ENCODE data around the gene PTH2. TPM values are rescaled to one million over a fixed set of nuclear protein-coding genes. Genes with fewer than 3 reads are reported as not detected.
"Not testable (repeated sequence)": the region's sequence is repeated elsewhere in the genome, so short reads cannot be mapped to it uniquely, and the experiment has no call there.

Gene PTH2
- total and polyA plus RNA-seq, 2 experiments from 2014 or later, result not detected

GRCh38 chr19:49465371-49465770, 42.1 kb upstream of the PTH2 start:
- Histone ChIP-seq H3K4me2 (no peak overlapping the region), H3K79me2 (no peaks in the 10 kb centered on the region), H3K27ac (no peak overlapping the region), H3K27me3 (no peaks in the 10 kb centered on the region), H4K20me1 (ENCODE audit: insufficient read depth, poor library complexity, severe bottlenecking) (no peaks in the 10 kb centered on the region), H3K9me3 (ENCODE audit: low read depth) (no peaks in the 10 kb centered on the region), H3K4me1 (ENCODE audit: insufficient read depth) (no peaks in the 10 kb centered on the region), H3K9me2 (replicated peaks; ENCODE audit: insufficient read depth) (no peaks in the 10 kb centered on the region), H3K36me3 (replicated peaks; ENCODE audit: insufficient read depth, low read depth) (no peaks in the 10 kb centered on the region), H2AFZ (no peak overlapping the region), H3K4me3 (no peak overlapping the region)
- TF ChIP-seq, protein P1, sequence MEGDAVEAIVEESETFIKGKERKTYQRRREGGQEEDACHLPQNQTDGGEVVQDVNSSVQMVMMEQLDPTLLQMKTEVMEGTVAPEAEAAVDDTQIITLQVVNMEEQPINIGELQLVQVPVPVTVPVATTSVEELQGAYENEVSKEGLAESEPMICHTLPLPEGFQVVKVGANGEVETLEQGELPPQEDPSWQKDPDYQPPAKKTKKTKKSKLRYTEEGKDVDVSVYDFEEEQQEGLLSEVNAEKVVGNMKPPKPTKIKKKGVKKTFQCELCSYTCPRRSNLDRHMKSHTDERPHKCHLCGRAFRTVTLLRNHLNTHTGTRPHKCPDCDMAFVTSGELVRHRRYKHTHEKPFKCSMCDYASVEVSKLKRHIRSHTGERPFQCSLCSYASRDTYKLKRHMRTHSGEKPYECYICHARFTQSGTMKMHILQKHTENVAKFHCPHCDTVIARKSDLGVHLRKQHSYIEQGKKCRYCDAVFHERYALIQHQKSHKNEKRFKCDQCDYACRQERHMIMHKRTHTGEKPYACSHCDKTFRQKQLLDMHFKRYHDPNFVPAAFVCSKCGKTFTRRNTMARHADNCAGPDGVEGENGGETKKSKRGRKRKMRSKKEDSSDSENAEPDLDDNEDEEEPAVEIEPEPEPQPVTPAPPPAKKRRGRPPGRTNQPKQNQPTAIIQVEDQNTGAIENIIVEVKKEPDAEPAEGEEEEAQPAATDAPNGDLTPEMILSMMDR (IDR thresholded peaks at IDR 0.05; ENCODE audit: poor library complexity), result no peak
- TF ChIP-seq EZH2 (IDR thresholded peaks at IDR 0.05; ENCODE audit: borderline replicate concordance), result no peak
- TF ChIP-seq EZH2phosphoT487 (IDR thresholded peaks at IDR 0.05; ENCODE audit: low read depth, severe bottlenecking, unreplicated experiment), result no peak
- WGBS (ENCODE audit: low lambda C conversion rate, missing lambda C conversion rate), result 98% methylated on average over 3 of the region's 3 CpGs
- DNase-seq (ENCODE audit: low spot score), result no peak

- Histone ChIP-seq H3K27me3 (no peaks in the 10 kb centered on the region), H4K20me1 (ENCODE audit: insufficient read depth, poor library complexity, severe bottlenecking) (no peaks in the 10 kb centered on the region), H3K4me1 (ENCODE audit: insufficient read depth) (no peaks in the 10 kb centered on the region), H3K27ac (no peak overlapping the region), H3K4me2 (no peak overlapping the region), H3K4me3 (no peak overlapping the region), H2AFZ (no peak overlapping the region), H3K9me2 (replicated peaks; ENCODE audit: insufficient read depth) (no peaks in the 10 kb centered on the region), H3K9me3 (ENCODE audit: low read depth) (no peaks in the 10 kb centered on the region), H3K36me3 (replicated peaks; ENCODE audit: insufficient read depth, low read depth) (peaks cover 2% of the 10 kb centered on the region), H3K79me2 (no peaks in the 10 kb centered on the region)
- no peak for TF ChIP-seq EZH2phosphoT487 (IDR thresholded peaks at IDR 0.05; ENCODE audit: low read depth, severe bottlenecking, unreplicated experiment)
- 96% methylated on average over 33 of the region's 39 CpGs for WGBS (ENCODE audit: low lambda C conversion rate, missing lambda C conversion rate)
- DNase-seq (ENCODE audit: low spot score), result no peak
Measured at GRCh38 chr19:49463960-49464740, 40.9 kb upstream of the PTH2 start.

DNA sequence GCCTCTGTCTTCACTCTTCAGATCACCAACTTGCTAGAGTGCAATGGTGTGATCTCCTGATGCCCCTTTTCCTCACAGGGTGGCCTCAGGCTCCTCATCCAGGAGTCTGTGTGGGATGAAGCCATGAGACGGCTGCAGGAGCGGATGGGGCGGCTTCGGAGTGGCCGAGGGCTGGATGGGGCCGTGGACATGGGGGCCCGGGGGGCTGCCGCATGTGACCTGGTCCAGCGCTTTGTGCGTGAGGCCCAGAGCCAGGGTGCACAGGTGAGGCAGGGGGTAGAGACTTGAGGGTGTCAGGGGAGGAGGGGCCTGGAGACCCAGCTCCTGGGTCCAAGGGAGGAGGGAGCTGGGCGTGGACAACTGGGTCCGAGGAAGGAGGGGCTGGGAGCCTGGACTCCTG, 39.3 kb upstream of the PTH2 start:
- DNase-seq (ENCODE audit: low spot score), result no peak
- Histone ChIP-seq H3K4me1 (ENCODE audit: insufficient read depth) (no peaks in the 10 kb centered on the region), H3K4me3 (no peak overlapping the region), H4K20me1 (ENCODE audit: insufficient read depth, poor library complexity, severe bottlenecking) (no peaks in the 10 kb centered on the region), H3K9me2 (replicated peaks; ENCODE audit: insufficient read depth) (no peaks in the 10 kb centered on the region), H3K36me3 (replicated peaks; ENCODE audit: insufficient read depth, low read depth) (peaks cover 2% of the 10 kb centered on the region), H2AFZ (no peak overlapping the region), H3K9me3 (ENCODE audit: low read depth) (no peaks in the 10 kb centered on the region), H3K27ac (no peak overlapping the region), H3K4me2 (no peak overlapping the region), H3K79me2 (no peaks in the 10 kb centered on the region), H3K27me3 (no peaks in the 10 kb centered on the region)
- TF ChIP-seq EZH2phosphoT487 (IDR thresholded peaks at IDR 0.05; ENCODE audit: low read depth, severe bottlenecking, unreplicated experiment), result no peak
- TF ChIP-seq, protein P1 (IDR thresholded peaks at IDR 0.05; ENCODE audit: poor library complexity), result no peak
- TF ChIP-seq EZH2 (IDR thresholded peaks at IDR 0.05; ENCODE audit: borderline replicate concordance), result no peak
- WGBS (ENCODE audit: low lambda C conversion rate, missing lambda C conversion rate), result 100% methylated on average over 10 of the region's 12 CpGs

GRCh38 chr19:49461656-49462055, 38.4 kb upstream of the PTH2 start:
- TF ChIP-seq EZH2phosphoT487 (IDR thresholded peaks at IDR 0.05; ENCODE audit: low read depth, severe bottlenecking, unreplicated experiment) (no peak), EZH2 (IDR thresholded peaks at IDR 0.05; ENCODE audit: borderline replicate concordance) (no peak)
- TF ChIP-seq, protein P1 (IDR thresholded peaks at IDR 0.05; ENCODE audit: poor library complexity), result no peak
- Histone ChIP-seq H3K27ac (no peak overlapping the region), H3K4me2 (no peak overlapping the region), H3K9me3 (ENCODE audit: low read depth) (no peaks in the 10 kb centered on the region), H3K4me3 (no peak overlapping the region), H3K27me3 (no peaks in the 10 kb centered on the region), H4K20me1 (ENCODE audit: insufficient read depth, poor library complexity, severe bottlenecking) (no peaks in the 10 kb centered on the region), H3K9me2 (replicated peaks; ENCODE audit: insufficient read depth) (no peaks in the 10 kb centered on the region), H3K4me1 (ENCODE audit: insufficient read depth) (no peaks in the 10 kb centered on the region), H2AFZ (no peak overlapping the region), H3K79me2 (no peaks in the 10 kb centered on the region), H3K36me3 (replicated peaks; ENCODE audit: insufficient read depth, low read depth) (peaks cover 2% of the 10 kb centered on the region)
- 99% methylated on average over 34 of the region's 37 CpGs for WGBS (ENCODE audit: low lambda C conversion rate, missing lambda C conversion rate)
- DNase-seq (ENCODE audit: low spot score), result no peak

- not testable (repeated sequence) for H3K27me3 ChIP-seq; H3K9me3 ChIP-seq (ENCODE audit: low read depth); H3K9me2 ChIP-seq (replicated peaks; ENCODE audit: insufficient read depth); H2AFZ ChIP-seq; H3K4me3 ChIP-seq; H3K27ac ChIP-seq; H4K20me1 ChIP-seq (ENCODE audit: insufficient read depth, poor library complexity, severe bottlenecking); DNase-seq (ENCODE audit: low spot score); H3K4me2 ChIP-seq; H3K79me2 ChIP-seq; H3K4me1 ChIP-seq (ENCODE audit: insufficient read depth); H3K36me3 ChIP-seq (replicated peaks; ENCODE audit: insufficient read depth, low read depth)
- WGBS (ENCODE audit: low lambda C conversion rate, missing lambda C conversion rate), result no CpG with 5 or more reads among the region's 1 CpG
Measured at GRCh38 chr19:49461130-49461529, 37.9 kb upstream of the PTH2 start.
